NCI-H1105 (cell line): ENCODE measurements around the gene SETD1A.

Source experiments
- DNase-seq: peaks from one replicate; lab custom pipeline; 2025; lab: John Stamatoyannopoulos, UW

Gene SETD1A

DNA sequence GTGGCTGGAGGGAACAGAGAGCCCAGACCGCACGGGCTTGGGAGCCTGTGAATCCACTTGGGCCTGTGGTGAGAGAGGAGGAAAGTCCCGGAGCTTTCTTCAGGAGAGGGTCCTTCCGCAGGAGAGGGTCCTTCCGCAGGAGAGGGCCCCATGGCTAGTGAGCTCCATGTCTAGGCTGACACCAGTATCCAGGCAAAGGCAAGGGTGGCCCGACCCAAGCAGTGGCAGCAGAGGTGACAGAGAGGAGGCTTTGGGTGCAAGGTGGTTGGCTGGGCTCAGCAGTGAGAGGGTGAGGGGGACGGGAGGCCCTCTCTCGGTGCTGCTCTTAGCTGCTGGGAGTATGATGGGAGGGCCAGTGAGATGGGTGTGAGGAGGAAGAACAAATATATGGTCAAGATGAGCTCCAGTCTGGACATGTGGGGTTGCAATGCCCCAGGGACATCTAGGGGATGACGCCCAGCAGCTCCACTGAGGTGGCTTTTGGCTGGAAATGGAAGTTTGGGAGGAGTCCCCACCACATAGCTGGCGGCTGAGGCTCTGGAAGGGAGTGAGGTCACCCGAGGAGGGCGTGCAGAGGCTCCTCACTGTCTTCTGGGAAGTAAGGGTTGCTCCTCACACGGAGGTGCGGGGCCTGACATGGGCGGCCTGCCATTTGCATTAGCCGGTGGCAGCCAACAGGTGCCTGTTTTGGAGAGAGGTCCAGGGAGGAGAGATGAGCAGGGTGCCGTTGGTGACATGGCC is 25.2 kb downstream of the SETD1A start:
- DNase-seq, result no peak

DNA sequence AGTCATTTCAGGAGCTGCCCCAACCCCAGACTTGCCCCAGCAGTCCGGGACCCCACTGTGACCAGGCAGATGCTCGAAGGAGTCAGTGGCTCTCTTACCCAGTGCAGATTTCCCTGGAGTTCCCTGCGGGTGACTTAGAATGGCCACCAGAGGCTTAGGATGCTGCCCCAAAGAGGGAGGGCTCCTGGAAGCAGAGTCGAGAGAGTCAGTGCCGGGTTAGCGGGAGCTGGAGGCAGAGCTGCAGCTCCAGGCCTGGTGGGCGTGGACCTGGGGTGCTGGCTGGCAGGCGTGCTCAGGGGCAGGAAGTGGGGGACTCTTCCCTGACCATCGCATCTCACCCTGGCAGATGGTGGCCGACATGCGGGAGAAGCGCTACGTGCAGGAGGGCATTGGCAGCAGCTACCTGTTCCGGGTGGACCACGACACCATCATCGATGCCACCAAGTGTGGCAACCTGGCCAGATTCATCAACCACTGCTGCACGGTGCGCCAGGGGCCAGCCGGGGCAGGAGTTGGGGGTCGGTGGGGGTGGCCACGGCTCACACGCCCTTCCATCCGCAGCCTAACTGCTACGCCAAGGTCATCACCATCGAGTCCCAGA is 25.8 kb downstream of the SETD1A start:
- DNase-seq, result no peak

DNA sequence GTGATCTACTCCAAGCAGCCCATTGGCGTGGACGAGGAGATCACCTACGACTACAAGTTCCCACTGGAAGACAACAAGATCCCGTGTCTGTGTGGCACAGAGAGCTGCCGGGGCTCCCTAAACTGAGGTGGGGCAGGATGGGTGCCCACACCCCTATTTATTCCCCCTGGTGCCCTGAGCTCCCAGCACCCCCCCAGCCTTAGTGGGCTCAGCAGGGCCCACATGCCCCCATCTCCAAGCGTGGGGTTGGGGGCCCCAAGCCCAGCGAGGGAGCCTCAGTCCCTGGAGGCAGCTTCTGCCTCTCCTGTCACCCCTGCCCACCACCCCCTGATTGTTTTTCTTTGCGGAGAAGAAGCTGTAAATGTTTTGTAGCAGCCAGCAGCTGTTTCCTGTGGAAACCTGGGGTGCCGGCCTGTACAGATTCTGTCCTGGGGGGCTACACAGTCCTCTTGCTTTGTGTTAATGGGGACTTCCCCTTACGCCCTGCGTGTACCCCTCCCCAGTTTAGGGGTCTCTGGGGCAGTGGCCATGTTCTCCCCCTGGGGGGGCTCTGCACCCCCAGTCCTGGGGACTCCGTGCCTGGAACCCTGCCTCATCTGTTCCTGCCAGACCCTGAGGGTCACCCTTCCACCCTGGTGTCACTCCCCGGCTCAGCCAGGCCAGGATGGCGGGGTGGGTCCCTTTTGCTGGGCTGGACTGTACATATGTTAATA is 26.5 kb downstream of the SETD1A start:
- no peak for DNase-seq

DNA sequence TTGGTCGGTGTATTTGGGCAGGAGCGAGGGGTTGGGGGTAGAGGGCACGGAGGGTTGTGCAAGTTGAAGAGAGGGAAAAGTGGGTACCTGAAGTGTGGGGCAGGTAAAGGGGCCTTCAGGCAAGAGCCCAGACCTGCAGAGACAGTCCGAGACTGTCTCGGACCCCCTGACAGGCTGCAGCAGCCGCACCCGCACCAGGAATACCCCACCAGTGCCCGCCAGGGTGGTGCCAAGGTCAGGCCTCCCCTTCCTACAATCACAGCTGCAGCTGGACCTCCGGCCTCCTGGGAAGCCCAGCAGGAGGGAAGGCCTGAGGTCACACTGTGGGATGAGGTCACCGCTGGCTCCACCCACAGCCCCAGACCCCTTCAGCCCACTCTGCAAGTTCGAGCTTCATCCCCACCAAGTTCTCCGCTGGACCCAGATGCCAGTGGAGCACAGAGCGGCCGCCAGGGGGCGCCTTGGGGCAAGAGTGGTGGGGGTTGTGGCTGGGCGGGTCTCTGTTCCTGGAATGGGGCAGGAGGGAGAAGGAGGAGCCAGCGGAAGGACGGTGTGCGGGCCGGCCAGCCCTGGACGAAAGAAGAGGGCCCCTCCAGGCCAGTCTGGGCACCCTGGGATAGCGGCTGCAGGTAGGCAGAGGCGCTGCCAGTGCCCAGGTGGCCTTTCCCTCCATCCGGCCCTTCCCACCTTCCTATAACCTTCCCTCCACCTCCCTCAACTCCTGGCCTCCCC is 27.3 kb downstream of the SETD1A start, which contains the start of gene HSD3B7:
HSD3B7 (plus strand) TSS at position 539 of the 732 bp plus-strand sequence. CDS start 452 bp downstream, outside the sequence.
- DNase-seq, result peak; percentile 51

DNA sequence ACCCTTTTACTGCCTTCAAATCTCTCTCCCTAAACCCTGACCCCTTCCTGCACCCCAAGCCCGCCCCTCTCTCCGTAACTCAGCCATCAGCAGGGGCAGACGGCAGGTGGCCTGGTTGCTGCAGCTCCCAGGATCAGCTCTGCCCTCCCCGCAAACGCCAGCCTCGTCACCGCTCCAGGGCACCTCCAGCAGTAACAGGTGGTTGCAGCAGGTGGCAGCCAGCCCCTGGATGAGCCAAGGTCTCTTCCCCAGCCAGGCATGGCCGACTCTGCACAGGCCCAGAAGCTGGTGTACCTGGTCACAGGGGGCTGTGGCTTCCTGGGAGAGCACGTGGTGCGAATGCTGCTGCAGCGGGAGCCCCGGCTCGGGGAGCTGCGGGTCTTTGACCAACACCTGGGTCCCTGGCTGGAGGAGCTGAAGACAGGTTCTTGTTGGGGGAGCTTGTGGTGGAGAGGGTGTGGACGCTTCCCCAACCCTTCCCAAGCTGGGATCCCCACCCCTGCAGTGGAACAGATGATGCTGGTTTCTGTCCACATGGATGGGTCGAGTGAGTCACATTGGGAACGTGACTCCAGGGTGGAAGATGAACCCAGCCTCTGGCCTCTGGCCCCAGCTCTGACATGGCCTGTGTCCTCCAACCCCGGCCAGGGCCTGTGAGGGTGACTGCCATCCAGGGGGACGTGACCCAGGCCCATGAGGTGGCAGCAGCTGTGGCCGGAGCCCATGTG is 28.0 kb downstream of the SETD1A start:
- DNase-seq, result peak; percentile 77

DNA sequence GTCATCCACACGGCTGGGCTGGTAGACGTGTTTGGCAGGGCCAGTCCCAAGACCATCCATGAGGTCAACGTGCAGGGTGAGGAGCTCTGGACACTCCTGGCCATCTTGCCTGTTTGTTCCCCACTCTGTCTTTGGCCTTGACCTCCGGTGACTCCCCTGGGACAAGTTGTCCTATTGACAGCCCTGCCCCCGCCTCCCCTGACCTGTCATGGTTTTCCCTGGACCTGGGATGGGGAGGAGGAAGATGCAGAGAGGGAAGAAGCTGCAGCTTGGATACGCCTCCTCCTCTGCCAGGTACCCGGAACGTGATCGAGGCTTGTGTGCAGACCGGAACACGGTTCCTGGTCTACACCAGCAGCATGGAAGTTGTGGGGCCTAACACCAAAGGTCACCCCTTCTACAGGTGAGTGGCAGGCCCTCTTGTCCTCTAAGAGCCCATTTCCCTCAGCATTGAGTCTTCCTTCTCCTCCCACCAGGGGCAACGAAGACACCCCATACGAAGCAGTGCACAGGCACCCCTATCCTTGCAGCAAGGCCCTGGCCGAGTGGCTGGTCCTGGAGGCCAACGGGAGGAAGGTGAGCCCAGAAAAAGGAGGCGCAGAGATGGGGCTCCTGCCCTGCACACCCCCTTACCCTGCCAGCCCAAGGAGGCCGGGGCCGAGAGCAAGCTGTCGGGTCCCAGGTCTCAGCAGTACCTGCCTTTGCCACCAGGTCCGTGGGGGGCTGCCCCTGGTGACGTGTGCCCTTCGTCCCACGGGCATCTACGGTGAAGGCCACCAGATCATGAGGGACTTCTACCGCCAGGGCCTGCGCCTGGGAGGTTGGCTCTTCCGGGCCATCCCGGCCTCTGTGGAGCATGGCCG is 28.8 kb downstream of the SETD1A start:
- DNase-seq, result no peak

DNA sequence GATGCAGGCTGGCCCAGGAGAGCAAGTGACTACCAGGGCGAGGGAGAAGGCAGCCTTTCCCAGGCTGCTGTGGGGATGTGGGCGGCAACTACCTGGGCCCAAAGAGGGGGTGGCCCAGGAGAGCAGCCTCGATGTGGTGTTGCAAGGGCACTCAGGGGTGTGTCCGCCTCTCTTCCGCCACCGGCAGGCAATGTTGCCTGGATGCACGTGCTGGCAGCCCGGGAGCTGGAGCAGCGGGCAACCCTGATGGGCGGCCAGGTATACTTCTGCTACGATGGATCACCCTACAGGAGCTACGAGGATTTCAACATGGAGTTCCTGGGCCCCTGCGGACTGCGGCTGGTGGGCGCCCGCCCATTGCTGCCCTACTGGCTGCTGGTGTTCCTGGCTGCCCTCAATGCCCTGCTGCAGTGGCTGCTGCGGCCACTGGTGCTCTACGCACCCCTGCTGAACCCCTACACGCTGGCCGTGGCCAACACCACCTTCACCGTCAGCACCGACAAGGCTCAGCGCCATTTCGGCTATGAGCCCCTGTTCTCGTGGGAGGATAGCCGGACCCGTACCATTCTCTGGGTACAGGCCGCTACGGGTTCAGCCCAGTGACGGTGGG is 30.1 kb downstream of the SETD1A start:
- DNase-seq, result no peak

DNA sequence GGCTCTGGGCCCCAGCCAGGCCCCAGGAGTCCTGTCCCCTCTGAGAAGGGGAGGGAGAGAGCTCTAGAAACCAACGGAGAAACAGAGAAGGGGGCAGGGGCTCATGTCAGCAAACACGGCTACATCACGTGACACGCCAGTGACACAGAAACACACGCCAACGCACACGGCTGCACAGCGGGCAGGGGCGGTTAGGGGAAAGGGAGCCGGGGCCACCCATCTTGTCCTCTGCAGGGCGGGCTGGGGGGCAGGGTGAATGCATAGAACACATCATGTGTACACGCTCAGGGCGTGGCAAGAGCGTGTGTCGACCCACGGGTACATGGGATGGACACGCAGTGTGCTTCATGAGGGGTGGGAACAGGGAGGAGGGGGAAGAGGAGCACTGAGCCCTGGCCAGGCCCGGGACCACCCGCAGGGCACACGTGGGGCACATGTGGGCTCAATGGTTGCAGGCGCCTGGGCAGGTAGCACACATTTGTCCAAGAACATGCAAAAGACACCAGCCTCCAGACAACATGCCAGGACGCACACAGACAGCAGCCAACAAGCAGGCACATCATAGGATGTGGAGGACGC is 32.0 kb downstream of the SETD1A start:
- no peak for DNase-seq

DNA sequence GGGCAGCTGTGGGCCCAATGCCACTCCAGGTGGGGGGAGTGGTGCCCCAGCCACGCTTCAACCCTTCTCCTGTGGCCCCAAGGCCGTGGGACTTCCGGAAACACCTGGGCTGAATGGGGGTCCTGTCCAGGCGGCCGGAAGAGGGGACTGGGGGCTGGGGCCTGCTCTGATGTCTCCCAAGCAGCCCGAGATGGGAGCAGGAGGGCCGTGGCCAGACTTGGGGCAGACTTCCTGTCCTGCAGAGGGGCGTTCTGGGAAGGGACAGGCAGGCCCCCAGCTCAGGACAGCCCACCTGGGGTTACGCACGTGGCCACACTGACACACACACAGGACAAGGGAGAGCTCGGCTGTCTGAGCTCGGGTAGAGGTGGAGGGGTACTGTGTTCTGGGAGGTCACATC is 32.6 kb downstream of the SETD1A start:
- no peak for DNase-seq

DNA sequence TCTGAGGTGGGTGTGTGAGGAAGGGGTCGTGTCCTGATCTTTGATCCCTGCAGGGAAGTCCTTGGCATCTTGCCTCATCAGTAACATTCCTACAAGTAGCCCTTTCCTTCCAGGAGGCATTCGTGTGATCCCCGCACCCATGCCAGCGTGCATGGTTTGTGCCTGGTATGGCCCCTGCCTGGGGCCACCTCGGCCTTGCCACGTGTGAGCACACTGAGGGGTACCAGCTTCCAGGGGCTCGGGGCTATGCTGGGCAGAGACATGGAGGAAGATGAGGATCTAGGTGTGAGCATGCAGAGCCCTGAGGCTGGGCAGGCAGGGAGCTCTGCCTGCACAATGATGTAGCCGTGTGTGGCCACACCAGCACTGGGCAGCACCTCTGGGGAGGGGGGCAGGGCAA is 33.5 kb downstream of the SETD1A start:
- no peak for DNase-seq

DNA sequence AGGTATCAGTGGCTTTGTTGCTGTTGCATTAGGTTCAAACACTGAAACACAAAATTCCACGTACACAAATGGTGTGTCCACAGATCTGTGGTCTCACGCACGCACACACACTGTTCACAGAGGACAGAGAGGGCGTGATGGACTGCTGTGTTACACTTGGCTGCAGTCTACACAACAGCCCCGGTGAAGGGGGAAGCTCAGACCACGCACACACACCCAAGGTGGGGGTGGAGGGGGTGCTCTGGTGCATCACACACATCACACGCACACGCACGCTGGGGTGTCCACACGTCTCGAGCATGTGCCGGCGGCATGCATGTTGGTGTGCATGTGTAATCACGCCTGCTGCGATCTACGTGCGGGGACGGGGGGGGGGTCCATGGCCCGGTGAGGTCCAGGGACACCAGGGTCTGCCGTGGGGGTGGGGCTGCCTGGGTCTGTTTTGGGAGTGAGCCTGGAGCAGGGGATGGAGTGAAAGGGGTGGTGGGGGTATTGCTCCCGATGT is 34.8 kb downstream of the SETD1A start:
- no peak for DNase-seq

DNA sequence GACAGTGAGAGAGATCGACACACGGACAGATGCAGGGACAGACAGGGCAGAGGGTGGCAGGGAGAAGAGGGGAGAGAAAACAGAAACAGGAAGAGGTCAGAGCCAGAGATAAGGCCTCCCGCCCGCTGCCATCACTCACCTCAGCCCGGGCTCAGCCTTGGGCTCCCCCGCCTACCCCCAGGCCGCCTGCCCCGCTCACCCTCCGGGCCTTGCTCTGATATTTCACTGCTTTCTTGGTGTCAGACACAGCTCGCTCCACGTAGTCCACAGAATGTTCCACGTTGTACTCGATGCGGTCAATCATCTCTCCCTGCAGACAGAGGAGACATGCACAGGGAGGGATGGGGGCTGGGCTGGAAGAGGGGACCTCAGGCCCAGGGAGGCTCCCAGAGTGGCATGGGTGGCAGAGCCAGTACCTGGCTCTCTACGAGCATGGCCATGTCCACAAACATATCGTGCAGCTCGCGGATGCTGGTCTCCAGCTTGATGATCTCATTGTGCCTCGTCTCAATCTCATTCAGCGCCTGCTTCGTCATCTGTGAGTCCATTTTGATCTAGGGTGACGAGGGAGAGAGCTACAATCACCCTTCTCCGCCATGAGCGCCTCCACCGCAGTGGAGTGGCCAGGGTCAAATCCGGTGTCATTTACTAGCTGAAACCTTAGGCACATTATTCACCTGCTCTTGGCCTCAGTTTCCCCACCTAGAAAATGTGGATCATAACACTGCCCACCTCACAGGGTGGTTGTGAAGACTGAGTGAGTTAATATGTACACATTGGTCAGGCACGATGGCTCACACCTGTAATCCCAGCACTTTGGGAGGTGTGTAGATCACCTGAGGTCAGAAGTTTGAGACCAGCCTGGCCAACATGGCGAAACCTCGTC is 35.6 kb downstream of the SETD1A start:
- DNase-seq, result no peak

DNA sequence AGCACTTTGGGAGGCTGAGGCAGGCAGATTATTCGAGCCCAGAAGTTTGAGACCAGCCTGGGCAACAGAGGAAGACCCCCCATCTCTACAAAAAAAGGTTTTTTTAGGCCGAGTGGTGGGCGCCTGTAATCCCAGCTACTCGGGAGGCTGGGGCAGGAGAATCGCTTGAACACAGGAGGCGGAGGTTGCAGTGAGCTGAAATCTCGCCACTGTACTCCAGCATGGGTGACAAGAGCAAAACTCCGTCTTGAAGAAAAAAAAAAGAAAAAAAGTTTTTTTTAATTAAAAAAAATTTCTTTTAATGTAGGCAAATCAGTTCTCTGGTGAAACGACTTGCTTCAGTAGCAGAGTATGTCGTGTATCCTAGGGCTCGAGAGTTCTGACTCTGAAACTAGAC is 38.4 kb downstream of the SETD1A start:
- no peak for DNase-seq

DNA sequence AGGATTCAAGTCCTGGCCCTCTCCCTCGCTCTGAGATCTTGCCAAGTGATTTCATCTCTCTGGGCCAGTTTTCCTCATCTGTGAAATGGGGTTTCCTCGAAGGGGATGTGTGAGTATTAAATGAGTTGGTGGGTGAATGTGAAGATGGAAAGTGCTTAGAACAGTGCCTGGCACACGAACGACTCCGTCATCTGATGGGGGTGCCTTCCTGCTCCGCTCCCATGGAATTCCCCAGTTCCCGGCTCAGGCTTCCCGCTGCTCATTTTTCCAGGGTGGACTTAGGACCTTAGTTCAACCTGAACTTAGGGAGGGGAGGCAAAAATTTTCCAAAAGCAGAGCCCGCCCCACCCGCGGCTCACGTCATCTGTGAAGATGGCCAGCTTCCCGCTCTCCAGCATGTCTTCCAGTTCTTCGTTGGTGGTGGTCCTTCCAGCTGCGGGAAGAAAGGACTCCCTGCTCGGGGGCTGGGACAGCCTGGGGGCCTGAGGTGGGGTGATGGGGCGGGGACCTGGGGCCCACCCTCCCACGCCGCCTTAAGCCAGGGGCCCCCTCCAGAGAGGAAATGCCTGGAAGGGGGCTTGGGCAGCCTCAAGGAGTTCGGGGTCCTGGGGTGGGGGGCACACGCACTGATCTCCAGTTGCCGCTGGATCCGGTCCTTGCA is 38.9 kb downstream of the SETD1A start:
- no peak for DNase-seq

DNA sequence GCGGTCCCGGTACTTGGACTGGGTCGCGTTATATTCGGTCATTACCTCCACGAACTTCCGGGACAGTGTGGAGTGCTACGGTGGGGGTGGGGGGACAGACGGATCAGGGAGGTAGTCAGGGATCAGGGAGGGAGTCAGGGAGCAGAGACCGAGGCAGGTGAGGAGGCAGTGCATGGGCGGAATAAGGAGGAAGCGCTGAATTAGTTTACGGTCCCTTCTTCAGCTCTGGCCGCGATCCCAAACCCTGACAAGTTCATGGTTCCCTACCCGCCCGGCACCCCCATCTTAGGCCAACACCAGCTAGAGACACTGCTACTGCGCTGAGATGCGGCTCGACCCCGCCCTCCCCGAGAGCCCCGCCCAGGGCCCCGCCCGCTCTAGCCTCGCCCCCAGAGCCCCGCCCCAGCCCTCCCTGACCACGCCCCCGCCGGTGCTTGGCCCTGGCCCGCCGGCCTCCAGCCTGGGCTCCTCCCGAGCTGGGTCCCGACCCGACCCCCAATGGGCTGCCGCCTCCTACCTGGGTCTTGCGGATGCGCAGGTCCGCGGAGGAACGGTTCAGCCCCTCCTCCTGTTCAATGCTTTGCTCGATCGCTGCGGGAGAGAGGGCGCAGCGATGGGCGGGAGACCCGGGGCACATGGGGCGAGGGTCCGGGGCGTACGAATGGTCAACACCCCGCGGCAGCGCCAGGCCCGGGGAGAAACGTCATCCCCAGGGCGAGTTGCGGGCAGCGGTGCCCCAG is 39.6 kb downstream of the SETD1A start:
- DNase-seq, result peak; percentile 29

DNA sequence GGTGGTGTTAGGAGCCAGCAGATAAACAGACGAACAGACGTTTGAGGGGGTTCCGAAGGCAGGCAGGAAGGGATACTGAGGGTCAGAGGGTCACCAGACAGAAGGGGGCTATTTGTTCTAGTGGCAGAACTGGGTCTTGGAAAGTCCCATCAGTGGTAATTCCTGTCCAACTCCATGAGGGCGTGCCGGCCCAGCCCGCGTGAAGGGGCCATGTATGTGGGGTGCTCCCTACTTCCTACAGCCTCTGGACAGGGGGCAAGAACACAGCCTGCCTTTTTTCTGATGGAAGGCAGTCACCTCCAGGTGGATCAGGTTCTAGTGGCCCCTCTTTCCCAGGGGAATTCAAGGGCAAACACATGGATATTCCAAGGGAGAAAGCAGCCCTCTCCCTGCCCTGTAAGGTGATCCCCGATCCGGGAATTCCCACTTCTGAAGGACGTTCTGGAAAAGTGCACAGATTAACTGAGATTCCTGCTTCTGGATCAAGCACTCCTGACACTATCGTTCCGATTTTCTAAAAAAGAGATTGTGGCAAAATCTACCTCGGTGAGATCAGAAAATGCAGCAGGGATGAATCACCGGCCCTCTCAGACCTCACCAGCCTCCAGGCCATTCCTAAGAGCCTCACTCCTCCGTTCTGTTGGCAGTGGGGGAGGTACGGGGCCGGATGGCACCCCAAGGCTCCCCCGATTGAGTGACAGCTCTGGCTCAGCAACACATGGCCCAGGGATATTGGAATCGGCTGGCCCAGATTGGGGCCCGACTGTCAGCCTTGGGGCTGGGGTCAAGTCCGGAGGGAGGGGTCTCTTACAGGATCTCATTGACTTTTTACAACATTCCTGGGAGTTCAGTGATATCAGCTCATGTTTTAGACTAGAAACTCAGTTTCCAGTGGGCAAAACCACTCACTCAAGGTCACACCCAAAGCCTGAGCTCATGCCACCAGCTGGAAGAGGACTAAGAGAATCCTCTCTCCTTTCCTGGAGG is 40.5 kb downstream of the SETD1A start:
- no peak for DNase-seq
